Endothelial cell of umbilical vein (primary cell): Measurements from ENCODE around the gene TCTN2. TPM values are rescaled to one million over a fixed set of nuclear protein-coding genes. Genes with fewer than 3 reads are reported as not detected.

ENCODE experiments used
- BruUV-seq: library from RNA; stranded (reverse); fragments of 400-500 nt; replicated peaks from 2 replicates; lab custom pipeline; 2021; lab: Mats Ljungman, UMichigan
- CTCF ChIA-PET: fragments of 300-600, 350-600 bp; sonication (Branson Sonifier 250); formaldehyde crosslinking; loops from one replicate; lab custom pipeline; 2021; ENCODE audit warnings: antibody characterized with exemption, inconsistent platforms; lab: Charles Lee
- POLR2A ChIA-PET: fragments of 300-600, 350-600 bp; sonication (Branson Sonifier 250); formaldehyde crosslinking; loops from one replicate; lab custom pipeline; 2021; ENCODE audit warnings: antibody characterized with exemption, inconsistent platforms; lab: Charles Lee
- DNase-seq: peaks from one replicate; pipeline ENCODE4 v3.0.0-alpha.2; 2011; ENCODE audit warnings: low read depth, low spot score
- FAIRE-seq: peaks from 2 replicates; lab custom pipeline; 2011; peaks lifted over from hg19 to GRCh38; lab: Jason Lieb, UNC
- H2AFZ ChIP-seq: 2 replicates; pipeline ENCODE4 v1.6.0; 2012; ENCODE audit warnings: low read depth, low read length, control low read depth, inconsistent platforms
- H3K27ac ChIP-seq: 2 replicates; pipeline ENCODE4 v1.5.1; 2011; ENCODE audit warnings: low read depth, mild to moderate bottlenecking, control low read depth, low read length, moderate library complexity; ENCODE audit not compliant: insufficient read depth
- H3K27me3 ChIP-seq, 2 experiments: 2 replicates each; pipeline versions ENCODE4 v1.6.0 to v1.6.1; 2011; ENCODE audit warnings: low read length in 2 of 2, mixed read lengths in 1 of 2; ENCODE audit not compliant: control insufficient read depth in 2 of 2, insufficient read depth in 2 of 2
- H3K36me3 ChIP-seq, 2 experiments: 2 replicates in 1 of 2; 3 replicates in 1 of 2; pipeline ENCODE4 v1.5.1; 2011; ENCODE audit warnings: low read length in 2 of 2, mild to moderate bottlenecking in 1 of 2, moderate library complexity in 1 of 2; ENCODE audit not compliant: control insufficient read depth in 2 of 2, insufficient read depth in 2 of 2; ENCODE audit errors: extremely low read depth in 1 of 2
- H3K4me1 ChIP-seq: 3 replicates; pipeline ENCODE4 v1.5.1; 2011; ENCODE audit warnings: mild to moderate bottlenecking, low read length; ENCODE audit not compliant: control insufficient read depth, insufficient read depth; ENCODE audit errors: extremely low read depth
- H3K4me2 ChIP-seq: 2 replicates; pipeline ENCODE4 v1.6.1; 2011; ENCODE audit warnings: low read length, control low read depth, mixed read lengths; ENCODE audit not compliant: insufficient read depth
- H3K4me3 ChIP-seq, 3 experiments: fragments of 200-600 bp in 1 of 3; sonication (generic), shearing (Covaris generic) in 1 of 3; replicated peaks in 1 of 3; 2 replicates each; pipeline ENCODE4 v1.5.1; 2011 to 2016; ENCODE audit warnings: control low read depth in 3 of 3, low read length in 3 of 3, mild to moderate bottlenecking in 2 of 3, inconsistent platforms in 1 of 3, low read depth in 1 of 3, moderate library complexity in 1 of 3; ENCODE audit not compliant: insufficient read depth in 1 of 3
- H3K79me2 ChIP-seq: 2 replicates; pipeline ENCODE4 v1.6.0; 2012; ENCODE audit warnings: low read length, inconsistent platforms; ENCODE audit not compliant: control insufficient read depth, insufficient read depth
- H3K9ac ChIP-seq: replicated peaks from 2 replicates; pipeline ENCODE3; 2011; ENCODE audit warnings: low read length, control low read depth; ENCODE audit not compliant: insufficient read depth; ENCODE audit errors: extremely low read depth
- H3K9me1 ChIP-seq: replicated peaks from 3 replicates; pipeline ENCODE4 v1.6.0; 2011; ENCODE audit warnings: mild to moderate bottlenecking, low read length; ENCODE audit not compliant: control insufficient read depth, insufficient read depth; ENCODE audit errors: extremely low read depth
- H3K9me3 ChIP-seq: replicated peaks from 2 replicates; pipeline ENCODE4 v1.5.1; 2012; ENCODE audit warnings: low read length, inconsistent platforms; ENCODE audit not compliant: control insufficient read depth, insufficient read depth
- H4K20me1 ChIP-seq: replicated peaks from 2 replicates; pipeline ENCODE3; 2011; ENCODE audit warnings: mild to moderate bottlenecking, low read length; ENCODE audit not compliant: control insufficient read depth, insufficient read depth; ENCODE audit errors: extremely low read depth
- EZH2 ChIP-seq: IDR thresholded peaks from 2 replicates; pipeline ENCODE4 v1.6.1; 2012; ENCODE audit warnings: borderline replicate concordance, low read depth, mild to moderate bottlenecking, moderate library complexity, low read length, inconsistent platforms; ENCODE audit not compliant: severe bottlenecking
- FOS ChIP-seq: IDR thresholded peaks from 2 replicates; pipeline ENCODE4 v1.6.1; 2011; ENCODE audit warnings: mild to moderate bottlenecking, low read length, moderate library complexity, borderline replicate concordance; ENCODE audit not compliant: insufficient read depth
- GATA2 ChIP-seq: IDR thresholded peaks from 2 replicates; pipeline ENCODE4 v1.7.0; 2011; ENCODE audit warnings: low read depth, mild to moderate bottlenecking, moderate library complexity, mixed read lengths, low read length; ENCODE audit not compliant: insufficient read length, insufficient read depth
- JUN ChIP-seq: IDR thresholded peaks from 2 replicates; pipeline ENCODE4 v1.6.1; 2011; ENCODE audit warnings: borderline replicate concordance, low read depth; ENCODE audit not compliant: insufficient read length, insufficient read depth
- MYC ChIP-seq: IDR thresholded peaks from one replicate; pipeline ENCODE4 v1.6.1; 2011; ENCODE audit warnings: mild to moderate bottlenecking, low read depth, low read length
- POLR2A ChIP-seq: IDR thresholded peaks from 2 replicates; pipeline ENCODE4 v1.6.1; 2012; ENCODE audit warnings: low read depth, mild to moderate bottlenecking, control low read depth, low read length
- POLR2AphosphoS5 ChIP-seq: IDR thresholded peaks from 2 replicates; pipeline ENCODE4 v1.6.1; 2012; ENCODE audit warnings: low read depth, mild to moderate bottlenecking, control low read depth, low read length, moderate library complexity; ENCODE audit not compliant: insufficient read depth
- dilution Hi-C: fragments of 300-500 bp; cut with MboI; formaldehyde crosslinking; loops from one replicate; pipeline ENCODE4 v1.15.0; 2019; ENCODE audit warnings: low sequenced_read_pairs; ENCODE audit not compliant: extremely low pct_ligation_motif_present
- intact Hi-C: fragments of 100-400 bp; cut with micrococcal nuclease; formaldehyde crosslinking; loops from one replicate; pipeline ENCODE4 v1.10.0; 2022
- polyA plus RNA-seq, 4 experiments: library from polyadenylated mRNA; depleted of rRNA in 3 of 4; stranded (reverse) in 3 of 4; unstranded in 1 of 4; fragments of >200 nt; gene quantifications; 2 replicates each; pipeline versions ENCODE4 v1.2.1 to v1.2.3, GENCODE V29; 2011 to 2012; ENCODE audit warnings: missing spikeins in 1 of 4
- total RNA-seq: library from RNA; stranded (reverse); gene quantifications from 2 replicates; pipeline ENCODE4 v1.2.3, GENCODE V29; 2021
- TF ChIP-seq, protein P1 (sequence below), 2 donors: IDR thresholded peaks; 1 replicate in 1 of 2; 2 replicates in 1 of 2; pipeline ENCODE4 v1.5.1; 2011; ENCODE audit warnings: low read length in 2 of 2, mild to moderate bottlenecking in 2 of 2, moderate library complexity in 2 of 2, control low read depth in 1 of 2, inconsistent platforms in 1 of 2, low read depth in 1 of 2; ENCODE audit not compliant: insufficient read depth in 1 of 2; ENCODE audit errors: extremely low read depth in 1 of 2
- TF ChIP-seq, protein P2 (sequence below): IDR thresholded peaks from 2 replicates; pipeline ENCODE4 v1.6.1; 2011; ENCODE audit not compliant: insufficient read depth, insufficient read length

Gene TCTN2
- total and polyA plus RNA-seq, 2 donors (not counting 3 experiments of a cell fraction or from before 2014, with no cell fraction given) = 11.2 to 16.7 TPM

DNA sequence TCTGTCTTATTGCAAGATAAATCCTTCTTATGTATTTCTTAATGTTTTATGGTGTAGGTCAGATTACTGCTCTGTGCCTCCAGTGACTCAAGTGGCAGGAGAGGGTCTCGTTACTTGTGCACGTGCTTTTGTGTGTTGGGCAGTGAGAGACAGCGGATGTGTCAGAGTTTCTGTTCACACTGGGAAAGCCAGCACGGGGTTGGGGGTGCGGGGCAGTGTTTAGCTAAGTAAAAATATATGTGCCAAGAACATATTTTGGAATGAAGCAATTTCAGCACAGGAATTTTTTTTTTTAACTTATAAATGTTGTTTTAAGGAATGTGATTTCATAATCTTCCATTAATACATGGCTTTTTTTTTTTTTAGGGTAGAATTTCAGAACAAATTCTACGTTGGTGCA lies 86.6 kb downstream of the TCTN2 start:
- Histone ChIP-seq H3K27me3 (peaks cover under 1 to 5% of the 10 kb centered on the region in 2 experiments), H3K9me1 (no peaks in the 10 kb centered on the region), H3K4me3 (no peak overlapping the region), H2AFZ (no peak overlapping the region), H4K20me1 (no peaks in the 10 kb centered on the region), H3K79me2 (no peaks in the 10 kb centered on the region), H3K4me1 (peaks cover 9% of the 10 kb centered on the region), H3K36me3 (peaks cover 7% of the 10 kb centered on the region in 2 experiments), H3K9me3 (no peaks in the 10 kb centered on the region), H3K4me2 (no peak overlapping the region), H3K9ac (no peak overlapping the region), H3K27ac (no peak overlapping the region)
- CTCF ChIA-PET = no interaction called here
- TF ChIP-seq, protein P1, sequence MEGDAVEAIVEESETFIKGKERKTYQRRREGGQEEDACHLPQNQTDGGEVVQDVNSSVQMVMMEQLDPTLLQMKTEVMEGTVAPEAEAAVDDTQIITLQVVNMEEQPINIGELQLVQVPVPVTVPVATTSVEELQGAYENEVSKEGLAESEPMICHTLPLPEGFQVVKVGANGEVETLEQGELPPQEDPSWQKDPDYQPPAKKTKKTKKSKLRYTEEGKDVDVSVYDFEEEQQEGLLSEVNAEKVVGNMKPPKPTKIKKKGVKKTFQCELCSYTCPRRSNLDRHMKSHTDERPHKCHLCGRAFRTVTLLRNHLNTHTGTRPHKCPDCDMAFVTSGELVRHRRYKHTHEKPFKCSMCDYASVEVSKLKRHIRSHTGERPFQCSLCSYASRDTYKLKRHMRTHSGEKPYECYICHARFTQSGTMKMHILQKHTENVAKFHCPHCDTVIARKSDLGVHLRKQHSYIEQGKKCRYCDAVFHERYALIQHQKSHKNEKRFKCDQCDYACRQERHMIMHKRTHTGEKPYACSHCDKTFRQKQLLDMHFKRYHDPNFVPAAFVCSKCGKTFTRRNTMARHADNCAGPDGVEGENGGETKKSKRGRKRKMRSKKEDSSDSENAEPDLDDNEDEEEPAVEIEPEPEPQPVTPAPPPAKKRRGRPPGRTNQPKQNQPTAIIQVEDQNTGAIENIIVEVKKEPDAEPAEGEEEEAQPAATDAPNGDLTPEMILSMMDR (IDR thresholded peaks at IDR 0.05; ENCODE audit: extremely low read depth in 1 of 2, insufficient read depth in 1 of 2, low read depth in 1 of 2, low read length in 2 of 2) = no peak
- TF ChIP-seq GATA2 = no peak
- TF ChIP-seq, protein P2, sequence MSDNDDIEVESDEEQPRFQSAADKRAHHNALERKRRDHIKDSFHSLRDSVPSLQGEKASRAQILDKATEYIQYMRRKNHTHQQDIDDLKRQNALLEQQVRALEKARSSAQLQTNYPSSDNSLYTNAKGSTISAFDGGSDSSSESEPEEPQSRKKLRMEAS = no peak
- no peak for TF ChIP-seq POLR2A
- TF ChIP-seq EZH2 = no peak
- no peak for TF ChIP-seq FOS
- TF ChIP-seq MYC = no peak
- TF ChIP-seq POLR2AphosphoS5 = no peak
- TF ChIP-seq JUN = no peak
- dilution Hi-C loops (no loop called here), intact Hi-C loops (no loop called here)
- POLR2A ChIA-PET = no interaction called here
- BruUV-seq = no TSS peak
- FAIRE-seq (no peak), DNase-seq (no peak)

Other genes starting within 250 kb of the TCTN2 start
- gene RILPL2, start 234.4 kb upstream of the TCTN2 start, total RNA-seq = 4.6 and 7.2 TPM in 2 replicates
- gene RILPL2, start 234.4 kb upstream of the TCTN2 start, polyA plus RNA-seq = 3.0 and 3.3 TPM in 2 replicates
- 27.9 and 30.6 TPM in 2 replicates for gene SNRNP35, start 213.0 kb upstream of the TCTN2 start, total RNA-seq
- 14.6 and 15.9 TPM in 2 replicates for gene SNRNP35, start 213.0 kb upstream of the TCTN2 start, polyA plus RNA-seq
- 29.7 and 30.4 TPM in 2 replicates for gene RILPL1, start 137.4 kb upstream of the TCTN2 start, total RNA-seq
- 34.3 and 38.4 TPM in 2 replicates for gene RILPL1, start 137.4 kb upstream of the TCTN2 start, polyA plus RNA-seq
- gene TMED2, start 86.6 kb upstream of the TCTN2 start, total RNA-seq = 284 and 293 TPM in 2 replicates
- 125 and 142 TPM in 2 replicates for gene TMED2, start 86.6 kb upstream of the TCTN2 start, polyA plus RNA-seq
- 25.9 and 29.5 TPM in 2 replicates for gene DDX55, start 69.0 kb upstream of the TCTN2 start, total RNA-seq
- gene DDX55, start 69.0 kb upstream of the TCTN2 start, polyA plus RNA-seq = 17.6 and 17.8 TPM in 2 replicates
- gene EIF2B1, start 37.4 kb upstream of the TCTN2 start, total RNA-seq = 61.8 and 65.7 TPM in 2 replicates
- 25.2 and 32.6 TPM in 2 replicates for gene EIF2B1, start 37.4 kb upstream of the TCTN2 start, polyA plus RNA-seq
- 28.7 and 31.3 TPM in 2 replicates for gene GTF2H3, start 37.3 kb upstream of the TCTN2 start, total RNA-seq
- 17.8 and 19.3 TPM in 2 replicates for gene GTF2H3, start 37.3 kb upstream of the TCTN2 start, polyA plus RNA-seq
- gene ATP6V0A2, start 41.2 kb downstream of the TCTN2 start, total RNA-seq = 35.3 and 37.1 TPM in 2 replicates
- 28.6 and 35.8 TPM in 2 replicates for gene ATP6V0A2, start 41.2 kb downstream of the TCTN2 start, polyA plus RNA-seq
- gene DNAH10, start 91.2 kb downstream of the TCTN2 start, total RNA-seq = 0.31 TPM in 1 of 2 replicates, not detected in the other
- 0.02 and 0.04 TPM in 2 replicates for gene DNAH10, start 91.2 kb downstream of the TCTN2 start, polyA plus RNA-seq